Measurements from ENCODE around the gene HIVEP2.

HIVEP2 gene

GRCh38 chr6:142925575-142926110, 19.3 kb downstream of the HIVEP2 start:
- peak overlapping the region; percentile 97 for H3K27ac Mint-ChIP-seq
- no peaks in the 10 kb centered on the region for H3K27me3 Mint-ChIP-seq (ENCODE audit: low read depth)
- no peak for DNase-seq (ENCODE audit: low spot score)
- no peaks in the 10 kb centered on the region for H3K9me3 Mint-ChIP-seq
- H3K36me3 Mint-ChIP-seq (ENCODE audit: low read depth), result peaks cover 10% of the 10 kb centered on the region
- peaks cover 36% of the 10 kb centered on the region for H3K4me1 Mint-ChIP-seq (ENCODE audit: low read depth)
- peak overlapping the region; percentile 86 for H3K4me3 Mint-ChIP-seq

GRCh38 chr6:142918339-142919042, 26.5 kb downstream of the HIVEP2 start:
- peaks cover 18% of the 10 kb centered on the region for H3K36me3 Mint-ChIP-seq (ENCODE audit: low read depth)
- H3K27me3 Mint-ChIP-seq (ENCODE audit: low read depth), result no peaks in the 10 kb centered on the region
- no peak for DNase-seq (ENCODE audit: low spot score)
- no peak overlapping the region for H3K4me3 Mint-ChIP-seq
- no peaks in the 10 kb centered on the region for H3K9me3 Mint-ChIP-seq
- no peak overlapping the region for H3K27ac Mint-ChIP-seq
- peaks cover 28% of the 10 kb centered on the region for H3K4me1 Mint-ChIP-seq (ENCODE audit: low read depth)

GRCh38 chr6:142916881-142917280, 28.1 kb downstream of the HIVEP2 start:
- H3K4me1 Mint-ChIP-seq (ENCODE audit: low read depth), result peaks cover 42% of the 10 kb centered on the region
- H3K27me3 Mint-ChIP-seq (ENCODE audit: low read depth), result no peaks in the 10 kb centered on the region
- no peak for DNase-seq (ENCODE audit: low spot score)
- H3K27ac Mint-ChIP-seq, result no peak overlapping the region
- peaks cover 22% of the 10 kb centered on the region for H3K36me3 Mint-ChIP-seq (ENCODE audit: low read depth)
- H3K9me3 Mint-ChIP-seq, result no peaks in the 10 kb centered on the region
- H3K4me3 Mint-ChIP-seq, result no peak overlapping the region

GRCh38 chr6:142914937-142915697, 29.9 kb downstream of the HIVEP2 start:
- H3K36me3 Mint-ChIP-seq (ENCODE audit: low read depth), result peaks cover 25% of the 10 kb centered on the region
- DNase-seq (ENCODE audit: low spot score), result no peak
- H3K27ac Mint-ChIP-seq, result peak overlapping the region; percentile 23
- no peaks in the 10 kb centered on the region for H3K9me3 Mint-ChIP-seq
- H3K4me1 Mint-ChIP-seq (ENCODE audit: low read depth), result peaks cover 47% of the 10 kb centered on the region
- H3K4me3 Mint-ChIP-seq, result no peak overlapping the region
- no peaks in the 10 kb centered on the region for H3K27me3 Mint-ChIP-seq (ENCODE audit: low read depth)

GRCh38 chr6:142914369-142914768, 30.6 kb downstream of the HIVEP2 start:
- peak overlapping the region; percentile 96 for H3K27ac Mint-ChIP-seq
- DNase-seq (ENCODE audit: low spot score), result no peak
- peaks cover 27% of the 10 kb centered on the region for H3K36me3 Mint-ChIP-seq (ENCODE audit: low read depth)
- H3K4me1 Mint-ChIP-seq (ENCODE audit: low read depth), result peaks cover 50% of the 10 kb centered on the region
- peaks cover 6% of the 10 kb centered on the region for H3K9me3 Mint-ChIP-seq
- no peaks in the 10 kb centered on the region for H3K27me3 Mint-ChIP-seq (ENCODE audit: low read depth)
- no peak overlapping the region for H3K4me3 Mint-ChIP-seq

- DNase-seq (ENCODE audit: low spot score), result peak; percentile 82
- Mint-ChIP-seq H3K4me1 (ENCODE audit: low read depth) (peaks cover 45% of the 10 kb centered on the region), H3K9me3 (peaks cover 6% of the 10 kb centered on the region), H3K27ac (peak overlapping the region; percentile 96), H3K27me3 (ENCODE audit: low read depth) (no peaks in the 10 kb centered on the region), H3K36me3 (ENCODE audit: low read depth) (peaks cover 25% of the 10 kb centered on the region), H3K4me3 (peak overlapping the region; percentile 83)
These were observed 31.4 kb downstream of the HIVEP2 start for GRCh38 chr6:142913511-142914047.

GRCh38 chr6:142913036-142913510, 31.9 kb downstream of the HIVEP2 start:
- peak; percentile 53 for DNase-seq (ENCODE audit: low spot score)
- Mint-ChIP-seq H3K9me3 (peaks cover 6% of the 10 kb centered on the region), H3K36me3 (ENCODE audit: low read depth) (peaks cover 23% of the 10 kb centered on the region), H3K4me3 (peak overlapping the region; percentile 83), H3K27me3 (ENCODE audit: low read depth) (no peaks in the 10 kb centered on the region), H3K4me1 (ENCODE audit: low read depth) (peaks cover 48% of the 10 kb centered on the region), H3K27ac (peak overlapping the region; percentile 96)

GRCh38 chr6:142912125-142912524, 32.9 kb downstream of the HIVEP2 start:
- Mint-ChIP-seq H3K36me3 (ENCODE audit: low read depth) (peaks cover 24% of the 10 kb centered on the region), H3K4me3 (peak overlapping the region; percentile 83), H3K27ac (peak overlapping the region; percentile 96), H3K4me1 (ENCODE audit: low read depth) (peaks cover 56% of the 10 kb centered on the region), H3K27me3 (ENCODE audit: low read depth) (no peaks in the 10 kb centered on the region), H3K9me3 (peaks cover 6% of the 10 kb centered on the region)
- DNase-seq (ENCODE audit: low spot score), result no peak

- Mint-ChIP-seq H3K4me3 (no peak overlapping the region), H3K4me1 (ENCODE audit: low read depth) (peaks cover 63% of the 10 kb centered on the region), H3K9me3 (peaks cover 6% of the 10 kb centered on the region), H3K36me3 (ENCODE audit: low read depth) (peaks cover 23% of the 10 kb centered on the region), H3K27ac (no peak overlapping the region), H3K27me3 (ENCODE audit: low read depth) (no peaks in the 10 kb centered on the region)
- DNase-seq (ENCODE audit: low spot score), result no peak
These were observed 33.5 kb downstream of the HIVEP2 start for GRCh38 chr6:142911430-142911829.

- DNase-seq (ENCODE audit: low spot score), result no peak
- H3K9me3 Mint-ChIP-seq, result peaks cover 6% of the 10 kb centered on the region
- H3K27me3 Mint-ChIP-seq (ENCODE audit: low read depth), result no peaks in the 10 kb centered on the region
- peaks cover 52% of the 10 kb centered on the region for H3K4me1 Mint-ChIP-seq (ENCODE audit: low read depth)
- peak overlapping the region; percentile 8 for H3K4me3 Mint-ChIP-seq
- H3K36me3 Mint-ChIP-seq (ENCODE audit: low read depth), result peaks cover 16% of the 10 kb centered on the region
- peak overlapping the region; percentile 53 for H3K27ac Mint-ChIP-seq
These were observed 35.3 kb downstream of the HIVEP2 start for GRCh38 chr6:142909686-142910085.

GRCh38 chr6:142908235-142908634, 36.7 kb downstream of the HIVEP2 start:
- H3K27me3 Mint-ChIP-seq (ENCODE audit: low read depth), result no peaks in the 10 kb centered on the region
- peak overlapping the region; percentile 0 for H3K27ac Mint-ChIP-seq
- H3K4me3 Mint-ChIP-seq, result peak overlapping the region; percentile 81

GRCh38 chr6:142907544-142907943, 37.4 kb downstream of the HIVEP2 start:
- no peaks in the 10 kb centered on the region for H3K27me3 Mint-ChIP-seq (ENCODE audit: low read depth)
- H3K27ac Mint-ChIP-seq, result peak overlapping the region; percentile 85
- no peak for DNase-seq (ENCODE audit: low spot score)
- H3K36me3 Mint-ChIP-seq (ENCODE audit: low read depth), result peaks cover 13% of the 10 kb centered on the region
- H3K4me1 Mint-ChIP-seq (ENCODE audit: low read depth), result peaks cover 60% of the 10 kb centered on the region
- peaks cover 6% of the 10 kb centered on the region for H3K9me3 Mint-ChIP-seq
- H3K4me3 Mint-ChIP-seq, result peak overlapping the region; percentile 81

More at GRCh38 chr6:142908235-142908634, 36.7 kb downstream of the HIVEP2 start:
- H3K4me1 Mint-ChIP-seq (ENCODE audit: low read depth), result peaks cover 60% of the 10 kb centered on the region
- no peak for DNase-seq (ENCODE audit: low spot score)
- H3K36me3 Mint-ChIP-seq (ENCODE audit: low read depth), result peaks cover 16% of the 10 kb centered on the region
- peaks cover 6% of the 10 kb centered on the region for H3K9me3 Mint-ChIP-seq

GRCh38 chr6:142906945-142907470, 38.0 kb downstream of the HIVEP2 start:
- Mint-ChIP-seq H3K36me3 (ENCODE audit: low read depth) (peaks cover 10% of the 10 kb centered on the region), H3K9me3 (peaks cover 6% of the 10 kb centered on the region), H3K27ac (peak overlapping the region; percentile 85), H3K4me1 (ENCODE audit: low read depth) (peaks cover 61% of the 10 kb centered on the region), H3K4me3 (peak overlapping the region; percentile 81), H3K27me3 (ENCODE audit: low read depth) (no peaks in the 10 kb centered on the region)
- DNase-seq (ENCODE audit: low spot score), result no peak

Data from T-helper 2 cell treated with Interferon-gamma antibody and Interleukin-4, amounts not matched to agents 5 μg/mL and 100 μg/mL, for 36 hours (primary cell).